Skeletal muscle satellite cell (primary cell): ENCODE measurements around the gene ZNF778.
A peak's percentile ranks its signal among the peaks of the same experiment; 100 is the strongest.

Experiments
- H3K27me3 ChIP-seq: 2 replicates; pipeline ENCODE4 v1.7.0; 2013; ENCODE audit warnings: low read length; ENCODE audit not compliant: control insufficient read depth, insufficient read depth
- H3K36me3 ChIP-seq: 2 replicates; pipeline ENCODE4 v1.7.0; 2013; ENCODE audit warnings: mild to moderate bottlenecking, control low read depth, low read length; ENCODE audit not compliant: insufficient read depth
- H3K4me1 ChIP-seq: 2 replicates; pipeline ENCODE4 v1.7.0; 2013; ENCODE audit warnings: low read length; ENCODE audit not compliant: control insufficient read depth, insufficient read depth
- H3K4me2 ChIP-seq: 2 replicates; pipeline ENCODE4 v1.7.0; 2013; ENCODE audit warnings: mild to moderate bottlenecking, low read length
- H3K4me3 ChIP-seq: 2 replicates; pipeline ENCODE4 v1.7.0; 2013; ENCODE audit warnings: low read length
- H3K9ac ChIP-seq: 2 replicates; pipeline ENCODE4 v1.7.0; 2013; ENCODE audit warnings: mild to moderate bottlenecking, low read depth, low read length, moderate library complexity
- H3K9me3 ChIP-seq: replicated peaks from 2 replicates; pipeline ENCODE4 v1.7.0; 2013; ENCODE audit warnings: mild to moderate bottlenecking, control low read depth, low read length

ZNF778 gene

DNA sequence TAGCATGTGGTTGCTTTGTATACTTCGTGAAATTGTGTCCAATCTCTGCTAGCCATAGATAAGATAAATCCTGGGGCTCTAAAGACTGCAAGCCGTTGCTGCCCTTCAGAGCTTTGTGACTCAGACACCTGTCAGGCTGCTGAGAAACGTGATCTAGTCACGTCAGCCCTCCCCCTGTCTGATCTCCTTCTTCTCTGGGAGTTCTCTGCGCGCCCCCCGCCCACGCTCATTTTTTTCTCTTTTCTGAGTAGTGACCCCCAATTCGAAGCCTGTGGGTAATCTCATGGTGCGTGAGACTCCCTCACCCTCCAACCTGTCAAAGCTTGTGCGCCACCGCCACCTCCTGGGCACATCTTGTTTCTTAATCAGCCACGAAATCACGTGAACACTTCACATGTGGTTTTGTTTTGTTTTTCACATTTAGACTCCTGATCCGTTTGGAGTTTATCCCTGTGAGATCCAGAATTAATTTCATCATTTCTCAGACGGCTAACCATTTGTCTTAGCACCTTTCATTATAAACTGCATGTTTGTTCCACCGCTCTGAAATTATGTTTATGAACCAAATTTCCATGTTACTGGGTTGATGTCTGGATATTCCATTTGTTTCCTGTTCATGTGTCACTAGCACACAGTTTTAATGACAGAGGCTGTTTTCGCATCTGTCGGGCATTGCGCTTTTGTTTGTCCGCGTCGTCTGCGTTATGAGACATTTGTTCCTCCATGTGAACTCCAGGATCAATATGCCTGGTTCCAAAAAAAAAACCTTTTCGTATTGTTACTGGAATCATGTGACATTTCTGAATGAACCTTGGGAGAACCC lies 977 bp upstream of the ZNF778 start:
- peaks cover 16% of the 10 kb centered on the region for H3K36me3 ChIP-seq
- H3K9ac ChIP-seq, result peak overlapping the region; percentile 99
- H3K27me3 ChIP-seq, result no peaks in the 10 kb centered on the region
- no peaks in the 10 kb centered on the region for H3K9me3 ChIP-seq
- H3K4me3 ChIP-seq, result peak overlapping the region; percentile 99
- peaks cover 10% of the 10 kb centered on the region for H3K4me1 ChIP-seq
- H3K4me2 ChIP-seq, result peak overlapping the region; percentile 91

- Histone ChIP-seq H3K9ac (peak overlapping the region; percentile 99), H3K4me2 (peak overlapping the region; percentile 91), H3K4me3 (peak overlapping the region; percentile 99), H3K4me1 (peaks cover 10% of the 10 kb centered on the region), H3K27me3 (no peaks in the 10 kb centered on the region), H3K36me3 (peaks cover 21% of the 10 kb centered on the region), H3K9me3 (no peaks in the 10 kb centered on the region)
Measured at GRCh38 chr16:89217138-89217387, 440 bp upstream of the ZNF778 start.

DNA sequence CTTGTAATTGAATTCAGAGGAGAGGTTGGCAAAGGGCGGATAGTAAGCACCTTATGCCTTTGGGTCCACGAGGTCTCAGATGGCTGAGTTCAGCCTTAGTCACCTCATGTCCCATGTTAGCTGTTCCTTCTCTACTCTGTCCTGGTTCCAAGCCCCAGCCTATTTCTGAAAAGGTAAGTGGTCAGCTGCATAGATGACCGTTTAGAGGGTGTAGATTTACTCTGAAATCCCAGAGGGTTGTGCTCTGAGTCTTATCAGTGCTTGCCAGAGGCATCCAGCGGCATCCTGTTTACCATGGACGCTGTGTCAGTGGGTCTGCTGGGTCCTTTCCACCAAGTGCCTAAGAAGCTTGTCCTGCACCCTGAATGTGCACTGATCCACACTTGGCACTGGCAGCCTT lies 1.9 kb downstream of the ZNF778 start:
- Histone ChIP-seq H3K4me1 (peaks cover 10% of the 10 kb centered on the region), H3K4me3 (no peak overlapping the region), H3K27me3 (no peaks in the 10 kb centered on the region), H3K4me2 (no peak overlapping the region), H3K36me3 (peaks cover 37% of the 10 kb centered on the region), H3K9ac (no peak overlapping the region), H3K9me3 (no peaks in the 10 kb centered on the region)

- Histone ChIP-seq H3K36me3 (peaks cover 58% of the 10 kb centered on the region), H3K27me3 (no peaks in the 10 kb centered on the region), H3K4me1 (peaks cover 5% of the 10 kb centered on the region)
Measured at GRCh38 chr16:89221604-89222003, 4.1 kb downstream of the ZNF778 start.

GRCh38 chr16:89222931-89223330 lies 5.4 kb downstream of the ZNF778 start:
- Histone ChIP-seq H3K9me3 (peaks cover 16% of the 10 kb centered on the region), H3K4me3 (no peak overlapping the region), H3K36me3 (peaks cover 71% of the 10 kb centered on the region), H3K4me2 (no peak overlapping the region), H3K4me1 (no peaks in the 10 kb centered on the region), H3K27me3 (no peaks in the 10 kb centered on the region), H3K9ac (no peak overlapping the region)

More at GRCh38 chr16:89221604-89222003, 4.1 kb downstream of the ZNF778 start:
- no peak overlapping the region for H3K4me2 ChIP-seq
- no peak overlapping the region for H3K9ac ChIP-seq
- no peak overlapping the region for H3K4me3 ChIP-seq
- peaks cover 3% of the 10 kb centered on the region for H3K9me3 ChIP-seq

DNA sequence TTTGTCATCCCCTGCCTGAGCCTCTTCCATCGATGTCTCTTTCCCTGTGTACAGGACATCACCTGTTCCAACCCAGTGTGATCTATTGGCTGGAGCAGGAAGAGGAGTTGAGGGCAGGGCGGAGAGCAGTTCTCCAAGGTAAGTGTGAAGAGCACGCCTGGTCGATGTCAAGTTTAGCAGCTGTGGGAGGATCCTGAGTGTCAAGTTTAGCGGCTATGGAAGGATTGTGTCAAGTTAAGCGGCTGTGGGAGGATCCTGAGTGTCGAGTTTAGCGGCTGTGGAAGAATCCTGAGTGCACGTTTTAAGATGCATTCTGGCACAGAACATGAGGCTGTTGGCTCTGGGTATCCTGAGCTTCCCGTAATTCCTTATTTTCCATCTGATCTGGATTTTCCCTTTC lies 7.2 kb downstream of the ZNF778 start:
- H3K9ac ChIP-seq, result no peak overlapping the region
- no peaks in the 10 kb centered on the region for H3K4me1 ChIP-seq
- H3K4me3 ChIP-seq, result no peak overlapping the region
- no peak overlapping the region for H3K4me2 ChIP-seq
- H3K36me3 ChIP-seq, result peaks cover 82% of the 10 kb centered on the region
- no peaks in the 10 kb centered on the region for H3K27me3 ChIP-seq
- peaks cover 23% of the 10 kb centered on the region for H3K9me3 ChIP-seq

DNA sequence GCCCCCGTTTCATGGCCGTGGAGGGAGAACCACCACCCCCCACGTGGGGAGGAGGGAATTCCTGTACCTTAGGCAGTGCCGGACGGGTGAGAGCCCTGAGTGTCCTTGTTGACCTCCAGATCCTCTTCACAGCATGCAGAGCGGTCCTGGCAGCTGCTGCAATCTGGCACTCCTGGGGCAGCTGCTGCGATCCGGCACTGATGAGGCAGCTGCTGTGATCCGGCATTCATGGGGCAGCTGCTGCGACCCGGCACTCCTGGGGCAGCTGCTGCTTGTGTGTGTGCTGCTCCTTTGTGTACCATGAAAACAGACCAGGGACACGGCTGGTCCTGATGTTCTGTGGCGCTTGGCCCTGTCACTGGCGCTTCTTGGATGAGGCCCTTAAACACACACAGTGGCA lies 12.8 kb downstream of the ZNF778 start:
- Histone ChIP-seq H3K4me1 (no peaks in the 10 kb centered on the region), H3K27me3 (no peaks in the 10 kb centered on the region), H3K9ac (peak overlapping the region; percentile 23), H3K36me3 (peaks cover 93% of the 10 kb centered on the region), H3K4me2 (no peak overlapping the region), H3K9me3 (peaks cover 23% of the 10 kb centered on the region), H3K4me3 (no peak overlapping the region)

GRCh38 chr16:89232107-89232506 lies 14.6 kb downstream of the ZNF778 start:
- Histone ChIP-seq H3K9me3 (peaks cover 15% of the 10 kb centered on the region), H3K9ac (no peak overlapping the region), H3K4me3 (no peak overlapping the region), H3K36me3 (peaks cover 76% of the 10 kb centered on the region), H3K27me3 (no peaks in the 10 kb centered on the region), H3K4me2 (no peak overlapping the region), H3K4me1 (no peaks in the 10 kb centered on the region)

DNA sequence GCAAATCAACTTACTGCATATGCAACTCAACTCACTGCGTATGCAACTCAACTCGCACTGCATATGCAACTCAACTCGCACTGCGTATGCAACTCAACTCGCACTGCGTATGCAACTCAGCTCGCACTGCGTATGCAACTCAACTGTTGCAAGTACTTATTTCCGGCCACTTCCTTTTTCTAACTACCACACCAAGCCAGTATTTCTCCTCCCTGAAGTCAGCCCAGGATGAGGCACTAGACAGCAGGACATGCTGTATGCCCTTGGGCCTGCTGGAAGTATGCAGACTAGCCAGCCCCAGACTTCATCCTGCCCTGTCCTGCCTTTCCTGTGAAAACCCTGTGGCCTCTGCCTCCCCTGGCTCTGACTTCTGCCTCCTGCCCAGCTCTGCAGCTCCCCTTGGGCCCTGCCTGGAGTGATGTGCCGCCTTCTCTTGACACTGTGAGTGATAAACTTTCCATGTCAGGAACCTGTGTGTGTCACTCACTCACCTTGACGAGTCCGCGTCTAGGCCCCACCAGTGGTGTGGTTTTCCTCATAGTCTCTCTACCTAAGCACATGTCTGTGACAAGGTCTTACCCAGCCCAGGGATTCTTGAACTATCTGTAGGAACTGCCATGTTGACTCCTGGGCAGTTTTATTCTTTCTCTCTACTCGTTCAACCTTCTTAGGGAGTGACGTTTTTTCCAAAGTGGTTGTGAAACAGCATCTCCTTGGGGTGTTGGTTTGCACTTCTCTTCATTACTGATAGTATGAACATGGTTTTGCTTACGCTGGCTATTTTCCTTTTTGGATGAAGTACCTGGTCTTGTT lies 16.4 kb downstream of the ZNF778 start:
- no peaks in the 10 kb centered on the region for H3K4me1 ChIP-seq
- no peaks in the 10 kb centered on the region for H3K27me3 ChIP-seq
- H3K4me3 ChIP-seq, result no peak overlapping the region
- peaks cover 58% of the 10 kb centered on the region for H3K36me3 ChIP-seq
- H3K4me2 ChIP-seq, result no peak overlapping the region
- no peak overlapping the region for H3K9ac ChIP-seq
- no peaks in the 10 kb centered on the region for H3K9me3 ChIP-seq

GRCh38 chr16:89237733-89238132 lies 20.2 kb downstream of the ZNF778 start:
- H3K4me3 ChIP-seq, result no peak overlapping the region
- no peaks in the 10 kb centered on the region for H3K27me3 ChIP-seq
- no peak overlapping the region for H3K9ac ChIP-seq
- H3K9me3 ChIP-seq, result no peaks in the 10 kb centered on the region
- H3K4me2 ChIP-seq, result no peak overlapping the region
- H3K36me3 ChIP-seq, result peaks cover 21% of the 10 kb centered on the region
- H3K4me1 ChIP-seq, result peaks cover 2% of the 10 kb centered on the region

DNA sequence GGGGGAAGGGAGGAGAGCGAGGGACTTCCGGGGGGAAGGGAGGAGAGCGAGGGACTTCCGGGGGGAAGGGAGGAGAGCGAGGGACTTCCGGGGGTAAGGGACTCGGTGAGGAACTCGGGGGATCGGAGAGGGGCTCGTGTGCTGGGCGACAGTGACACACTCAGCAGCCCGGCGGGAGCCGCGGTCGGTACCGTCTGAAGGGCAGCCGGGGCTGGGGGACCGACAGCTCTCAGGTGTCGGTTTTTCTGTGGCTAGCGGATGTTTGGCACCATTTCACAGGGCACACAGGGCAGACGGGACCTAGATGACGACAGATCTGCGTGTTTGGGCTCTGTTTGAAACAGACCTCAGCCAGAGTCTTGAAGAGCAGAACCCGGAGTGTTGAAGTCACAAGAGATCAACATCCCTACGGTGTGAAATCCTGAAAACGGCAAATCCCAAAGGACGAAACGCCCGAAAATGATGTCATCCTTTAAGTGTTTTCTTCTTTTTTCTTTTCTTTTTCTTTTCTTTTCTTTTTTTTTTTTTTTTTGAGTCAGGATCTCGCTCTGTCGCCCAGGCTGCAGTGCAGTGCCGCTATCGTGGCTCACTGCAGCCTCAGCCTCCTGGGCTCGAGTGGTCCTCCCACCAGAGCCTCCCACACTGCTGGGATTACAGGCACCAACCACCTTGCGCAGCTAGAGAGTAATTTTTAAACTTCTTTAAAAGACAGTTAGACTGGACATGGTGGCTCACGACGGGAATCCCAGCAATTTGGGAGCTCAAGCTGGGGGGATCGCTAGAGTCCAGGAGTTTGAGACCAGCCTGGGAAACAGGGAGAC lies 23.9 kb downstream of the ZNF778 start:
- Histone ChIP-seq H3K9me3 (no peaks in the 10 kb centered on the region), H3K4me3 (peak overlapping the region; percentile 95), H3K4me1 (peaks cover 2% of the 10 kb centered on the region), H3K4me2 (peak overlapping the region; percentile 79), H3K9ac (peak overlapping the region; percentile 96), H3K36me3 (no peaks in the 10 kb centered on the region), H3K27me3 (no peaks in the 10 kb centered on the region)
